Tibial artery (tissue), 4 donors: ENCODE results near the gene ERC2.
A peak's percentile ranks its signal among the peaks of the same experiment; 100 is the strongest.

Experiments
- DNase-seq, 2 donors: peaks; one replicate each; pipeline ENCODE4 v3.0.0-alpha.2; 2019
- H3K27ac ChIP-seq, 2 donors: fragments of 200-600 bp; sonication (generic) in 1 of 2; 1 replicate in 1 of 2; 2 replicates in 1 of 2; pipeline ENCODE4 v1.5.1; 2018 to 2019; ENCODE audit warnings: mild to moderate bottlenecking in 1 of 2
- H3K27me3 ChIP-seq, 2 donors: fragments of 200-600 bp; sonication (generic) in 1 of 2; one replicate each; pipeline versions ENCODE4 v1.5.1 to v1.6.0; 2016 to 2019
- H3K36me3 ChIP-seq, 3 donors: fragments of 200-600 bp; sonication (generic) in 2 of 3; one replicate each; pipeline ENCODE4 v1.5.1; 2016 to 2019; ENCODE audit warnings: mild to moderate bottlenecking in 2 of 3
- H3K4me1 ChIP-seq, 4 donors: fragments of 200-600 bp; sonication (generic) in 2 of 4; 1 replicate in 3 of 4; 2 replicates in 1 of 4; pipeline ENCODE4 v1.5.1; 2016 to 2019
- H3K4me3 ChIP-seq, 2 donors: fragments of 200-600 bp; sonication (generic) in 1 of 2; 1 replicate in 1 of 2; 2 replicates in 1 of 2; pipeline ENCODE4 v1.5.1; 2018 to 2019; ENCODE audit warnings: mild to moderate bottlenecking in 2 of 2
- H3K9me3 ChIP-seq, 3 donors: fragments of 200-600 bp; sonication (generic) in 1 of 3; one replicate each; pipeline ENCODE4 v1.5.1; 2016 to 2019
- intact Hi-C: fragments of 100-400 bp; cut with DNase I; formaldehyde crosslinking; loops from one replicate; pipeline ENCODE4 v1.15.0; 2023; ENCODE audit warnings: low total_unique reads
- TF ChIP-seq, protein P1 (sequence below), 2 experiments: fragments of 200-600 bp in 1 of 2; fragments of 450-650 bp in 1 of 2; IDR thresholded peaks; one replicate each; pipeline ENCODE4 v1.5.1; 2017 to 2019; ENCODE audit warnings: antibody characterized with exemption in 2 of 2, mild to moderate bottlenecking in 1 of 2, moderate library complexity in 1 of 2

The ERC2 gene

GRCh38 chr3:55484801-55485791 is 983.2 kb downstream of the ERC2 start:
- intact Hi-C loops: loop anchor here (5.0 kb wide), 1 partner anchor 767 kb away; no protein-coding TSS in a partner anchor
- no peaks in the 10 kb centered on the region for H3K36me3 ChIP-seq
- H3K4me1 ChIP-seq: peaks cover 0 to 76% (median 54%) of the 10 kb centered on the region in 4 donors
- peak overlapping the region; percentile 54 to 71 for H3K4me3 ChIP-seq
- peak in 1 of 2 donors; percentile 75 for DNase-seq
- H3K9me3 ChIP-seq: no peaks in the 10 kb centered on the region
- TF ChIP-seq, protein P1, sequence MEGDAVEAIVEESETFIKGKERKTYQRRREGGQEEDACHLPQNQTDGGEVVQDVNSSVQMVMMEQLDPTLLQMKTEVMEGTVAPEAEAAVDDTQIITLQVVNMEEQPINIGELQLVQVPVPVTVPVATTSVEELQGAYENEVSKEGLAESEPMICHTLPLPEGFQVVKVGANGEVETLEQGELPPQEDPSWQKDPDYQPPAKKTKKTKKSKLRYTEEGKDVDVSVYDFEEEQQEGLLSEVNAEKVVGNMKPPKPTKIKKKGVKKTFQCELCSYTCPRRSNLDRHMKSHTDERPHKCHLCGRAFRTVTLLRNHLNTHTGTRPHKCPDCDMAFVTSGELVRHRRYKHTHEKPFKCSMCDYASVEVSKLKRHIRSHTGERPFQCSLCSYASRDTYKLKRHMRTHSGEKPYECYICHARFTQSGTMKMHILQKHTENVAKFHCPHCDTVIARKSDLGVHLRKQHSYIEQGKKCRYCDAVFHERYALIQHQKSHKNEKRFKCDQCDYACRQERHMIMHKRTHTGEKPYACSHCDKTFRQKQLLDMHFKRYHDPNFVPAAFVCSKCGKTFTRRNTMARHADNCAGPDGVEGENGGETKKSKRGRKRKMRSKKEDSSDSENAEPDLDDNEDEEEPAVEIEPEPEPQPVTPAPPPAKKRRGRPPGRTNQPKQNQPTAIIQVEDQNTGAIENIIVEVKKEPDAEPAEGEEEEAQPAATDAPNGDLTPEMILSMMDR (IDR thresholded peaks at IDR 0.05): peak; percentile 38 to 87
- peaks cover 0 to 97% of the 10 kb centered on the region in 2 donors for H3K27me3 ChIP-seq
- no peak overlapping the region for H3K27ac ChIP-seq

DNA sequence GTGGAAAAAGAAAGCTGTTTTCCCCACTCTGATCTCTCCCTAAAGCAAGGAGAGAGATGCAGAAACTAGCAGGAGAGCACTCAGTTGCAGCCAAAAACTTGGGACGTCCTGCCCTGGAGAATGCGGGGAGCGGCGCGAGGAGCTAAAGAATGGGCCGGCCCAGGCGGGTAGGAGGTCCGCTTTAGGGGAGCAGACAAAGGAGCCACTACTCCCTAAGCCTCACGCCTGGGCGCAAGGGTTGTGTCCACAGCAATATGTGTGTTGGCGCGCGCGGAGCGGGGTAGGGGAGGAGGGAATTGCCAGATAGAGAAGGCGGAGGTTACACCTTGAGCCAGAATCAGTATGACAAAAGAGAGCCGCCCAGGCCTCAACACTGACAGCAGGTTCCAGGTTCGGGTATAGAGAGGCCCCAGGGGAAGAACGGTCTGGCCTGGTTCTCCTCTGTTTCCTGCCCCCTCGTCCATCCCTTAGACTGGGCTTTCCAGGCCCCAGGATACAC is 984.0 kb downstream of the ERC2 start:
- Histone ChIP-seq H3K27ac (no peak overlapping the region), H3K4me1 (peaks cover 0 to 69% (median 50%) of the 10 kb centered on the region in 4 donors), H3K36me3 (no peaks in the 10 kb centered on the region), H3K4me3 (no peak overlapping the region), H3K27me3 (peaks cover 0 to 97% of the 10 kb centered on the region in 2 donors), H3K9me3 (no peaks in the 10 kb centered on the region)
- intact Hi-C loops: no loop called here
- DNase-seq: no peak
- TF ChIP-seq, protein P1 (IDR thresholded peaks at IDR 0.05): no peak

GRCh38 chr3:55483196-55484095 is 984.8 kb downstream of the ERC2 start:
- DNase-seq: no peak
- Histone ChIP-seq H3K27me3 (peaks cover 0 to 96% of the 10 kb centered on the region in 2 donors), H3K36me3 (no peaks in the 10 kb centered on the region), H3K9me3 (no peaks in the 10 kb centered on the region), H3K27ac (no peak overlapping the region), H3K4me1 (peaks cover 0 to 61% (median 43%) of the 10 kb centered on the region in 4 donors), H3K4me3 (no peak overlapping the region)
- TF ChIP-seq, protein P1 (IDR thresholded peaks at IDR 0.05): no peak
- intact Hi-C loops: no loop called here

GRCh38 chr3:55482496-55483195 is 985.6 kb downstream of the ERC2 start:
- no peak overlapping the region for H3K27ac ChIP-seq
- H3K4me1 ChIP-seq: peaks cover 0 to 53% (median 40%) of the 10 kb centered on the region in 4 donors
- peak overlapping the region in 1 of 2 donors; percentile 2 for H3K4me3 ChIP-seq
- peaks cover 0 to 91% of the 10 kb centered on the region in 2 donors for H3K27me3 ChIP-seq
- DNase-seq: no peak
- TF ChIP-seq, protein P1 (IDR thresholded peaks at IDR 0.05): no peak
- no peaks in the 10 kb centered on the region for H3K9me3 ChIP-seq
- H3K36me3 ChIP-seq: no peaks in the 10 kb centered on the region
- intact Hi-C loops: no loop called here
